ENCODE data around the gene MYO9B.

MYO9B gene

GRCh38 chr19:17246681-17247425, 171.3 kb downstream of the MYO9B start:
- TF ChIP-seq CTCF (IDR thresholded peaks at IDR 0.05; ENCODE audit: low read depth, low read length), result no peak
- no peak for TF ChIP-seq EZH2phosphoT487 (IDR thresholded peaks at IDR 0.05; ENCODE audit: low read depth)
- no peaks in the 10 kb centered on the region for H3K36me3 ChIP-seq (replicated peaks; ENCODE audit: low read depth, low read length)
- H3K9ac ChIP-seq (ENCODE audit: low read length), result peak overlapping the region; percentile 93
- H3K4me1 ChIP-seq (ENCODE audit: low read length), result peaks cover 18% of the 10 kb centered on the region
- H3K4me2 ChIP-seq (ENCODE audit: low read length), result peak overlapping the region; percentile 90
- peak overlapping the region; percentile 84 for H3K4me3 ChIP-seq (ENCODE audit: low read length)
- peaks cover 4% of the 10 kb centered on the region; the same call in 1 of the 2 replicates for H3K27me3 ChIP-seq (ENCODE audit: low read depth, low read length)
- H3K27ac ChIP-seq (ENCODE audit: low read length), result peak overlapping the region; percentile 72
- H3K79me2 ChIP-seq (ENCODE audit: low read length), result peaks cover 27% of the 10 kb centered on the region; the same call in 1 of the 2 replicates
- peaks cover 9% of the 10 kb centered on the region; the same call in 1 of the 2 replicates for H4K20me1 ChIP-seq (ENCODE audit: insufficient read depth, low read length)
- peak overlapping the region; percentile 71 for H2AFZ ChIP-seq (ENCODE audit: low read depth, low read length)
- no peaks in the 10 kb centered on the region for H3K9me3 ChIP-seq (ENCODE audit: insufficient read depth, low read length)

- Histone ChIP-seq H4K20me1 (ENCODE audit: insufficient read depth, low read length) (peaks cover 2% of the 10 kb centered on the region; the same call in 1 of the 2 replicates), H3K4me3 (ENCODE audit: low read length) (no peak overlapping the region), H3K9ac (ENCODE audit: low read length) (no peak overlapping the region), H3K4me2 (ENCODE audit: low read length) (no peak overlapping the region), H3K4me1 (ENCODE audit: low read length) (peaks cover 18% of the 10 kb centered on the region), H3K36me3 (replicated peaks; ENCODE audit: low read depth, low read length) (no peaks in the 10 kb centered on the region), H3K79me2 (ENCODE audit: low read length) (peaks cover 20% of the 10 kb centered on the region; the same call in 1 of the 2 replicates), H3K9me3 (ENCODE audit: insufficient read depth, low read length) (no peaks in the 10 kb centered on the region), H3K27ac (ENCODE audit: low read length) (no peak overlapping the region), H2AFZ (ENCODE audit: low read depth, low read length) (no peak overlapping the region), H3K27me3 (ENCODE audit: low read depth, low read length) (peaks cover 4% of the 10 kb centered on the region; the same call in 1 of the 2 replicates)
- no peak for TF ChIP-seq CTCF (IDR thresholded peaks at IDR 0.05; ENCODE audit: low read depth, low read length)
- TF ChIP-seq EZH2phosphoT487 (IDR thresholded peaks at IDR 0.05; ENCODE audit: low read depth), result no peak
Measured at GRCh38 chr19:17248011-17248776, 172.6 kb downstream of the MYO9B start.

- no peak overlapping the region for H3K4me2 ChIP-seq (ENCODE audit: low read length)
- no peak overlapping the region for H3K9ac ChIP-seq (ENCODE audit: low read length)
- no peaks in the 10 kb centered on the region for H4K20me1 ChIP-seq (ENCODE audit: insufficient read depth, low read length)
- no peaks in the 10 kb centered on the region for H3K36me3 ChIP-seq (replicated peaks; ENCODE audit: low read depth, low read length)
- H3K4me1 ChIP-seq (ENCODE audit: low read length), result peaks cover 8% of the 10 kb centered on the region
- H3K27me3 ChIP-seq (ENCODE audit: low read depth, low read length), result peaks cover 4% of the 10 kb centered on the region; the same call in 1 of the 2 replicates
- no peaks in the 10 kb centered on the region for H3K9me3 ChIP-seq (ENCODE audit: insufficient read depth, low read length)
- no peak overlapping the region for H2AFZ ChIP-seq (ENCODE audit: low read depth, low read length)
- no peak overlapping the region for H3K27ac ChIP-seq (ENCODE audit: low read length)
- peaks cover 3% of the 10 kb centered on the region; the same call in 1 of the 2 replicates for H3K79me2 ChIP-seq (ENCODE audit: low read length)
- H3K4me3 ChIP-seq (ENCODE audit: low read length), result no peak overlapping the region
- no peak for TF ChIP-seq EZH2phosphoT487 (IDR thresholded peaks at IDR 0.05; ENCODE audit: low read depth)
- TF ChIP-seq CTCF (IDR thresholded peaks at IDR 0.05; ENCODE audit: low read depth, low read length), result no peak
Measured at GRCh38 chr19:17249887-17250548, 174.4 kb downstream of the MYO9B start.

Data from OCI-LY3 (cell line).